Measurements from ENCODE around the gene PFKFB4.

GRCh38 chr3:48576647-48577046 is 20.0 kb upstream of the PFKFB4 start:
- TF ChIP-seq EZH2 (IDR thresholded peaks at IDR 0.05) = no peak
- TF ChIP-seq POLR2AphosphoS5 (IDR thresholded peaks at IDR 0.05; ENCODE audit: borderline replicate concordance, low read depth, low read length) = no peak
- no peak for TF ChIP-seq FOXP2 (optimal IDR thresholded peaks at IDR 0.05; ENCODE audit: control extremely low read depth, extremely low read length, insufficient read depth)

All from SK-N-MC (cell line).